A673 (cell line): ENCODE measurements around the gene PBX4.

Source experiments
- CTCF ChIP-seq: fragments of 300-800, 200-600 bp; sonication (generic); conservative IDR thresholded peaks from 2 replicates; pipeline ENCODE4 v1.5.1; 2017; ENCODE audit warnings: low read depth, mild to moderate bottlenecking, antibody characterized with exemption, low read length, moderate library complexity, mixed read lengths
- EZH2 ChIP-seq: fragments of 200-600 bp; sonication (generic); IDR thresholded peaks from 2 replicates; pipeline ENCODE4 v1.6.1; 2017; ENCODE audit warnings: borderline replicate concordance, low read depth, mild to moderate bottlenecking, mixed read lengths, antibody characterized with exemption, low read length; ENCODE audit not compliant: poor library complexity, severe bottlenecking

DNA sequence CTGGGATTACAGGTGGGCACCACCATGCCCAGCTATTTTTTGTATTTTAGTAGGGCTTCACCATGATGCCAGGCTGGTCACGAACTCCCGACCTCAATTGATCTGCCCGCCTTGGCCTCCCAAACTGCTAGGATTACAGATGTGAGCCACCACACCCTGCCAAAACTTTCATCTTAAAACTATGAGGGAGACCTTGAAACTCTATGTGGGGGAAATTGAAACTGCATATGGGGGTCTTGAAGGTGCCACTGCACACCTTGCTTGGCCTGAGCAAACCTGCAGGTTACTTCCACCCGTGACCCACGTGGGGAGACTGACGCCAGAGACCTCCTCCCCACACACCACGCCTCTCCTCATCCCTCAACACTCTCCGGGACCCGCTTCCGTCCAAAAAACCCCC lies 64.8 kb downstream of the PBX4 start:
- no peak for TF ChIP-seq CTCF
- TF ChIP-seq EZH2, result no peak
